ENCODE measurements around the gene ABCC11.

ABCC11 gene

GRCh38 chr16:48125888-48126287 is 121.5 kb downstream of the ABCC11 start:
- no peak for DNase-seq

- no peak for DNase-seq
Measured at GRCh38 chr16:48124266-48124665, 123.1 kb downstream of the ABCC11 start.

GRCh38 chr16:48123104-48123788 is 124.1 kb downstream of the ABCC11 start:
- peak; percentile 79 for DNase-seq

DNA sequence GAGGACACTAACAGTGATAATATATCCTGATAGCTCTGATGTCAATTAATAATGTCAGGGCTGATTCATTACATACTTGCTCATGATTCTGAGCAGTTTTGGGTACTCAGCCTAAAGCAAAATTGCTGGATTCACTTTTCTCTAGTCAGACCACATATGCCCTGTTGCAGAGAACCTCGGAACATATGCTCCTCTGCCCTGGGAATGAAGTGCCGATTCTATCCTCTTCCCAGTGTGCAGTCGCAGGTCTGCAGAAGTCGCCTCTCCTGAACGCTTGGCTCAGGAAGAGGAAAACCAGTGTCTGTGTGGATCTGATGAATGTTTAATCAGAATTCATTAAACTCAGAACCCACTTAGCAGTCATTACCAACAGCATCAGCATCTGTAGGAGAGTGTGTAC is 126.1 kb downstream of the ABCC11 start:
- DNase-seq, result no peak

DNA sequence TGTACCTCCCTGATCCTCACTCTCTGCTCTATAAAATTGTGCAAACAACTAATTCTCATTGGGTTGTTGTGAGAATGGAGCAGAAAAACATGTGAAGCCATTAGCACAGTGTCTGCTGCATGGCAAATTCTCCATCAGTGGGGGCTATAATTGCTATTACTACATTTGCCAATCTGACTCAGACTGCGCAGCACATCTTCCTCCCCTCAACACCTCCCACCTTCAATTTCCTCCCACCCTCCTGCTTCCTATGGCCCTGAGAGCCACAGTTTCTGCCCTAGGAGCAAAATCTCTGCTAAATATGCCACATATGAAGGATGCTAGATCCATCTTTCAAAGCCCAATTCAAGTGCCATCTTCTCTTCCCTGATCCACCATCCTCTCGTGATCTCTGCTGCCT is 128.5 kb downstream of the ABCC11 start:
- no peak for DNase-seq

- DNase-seq, result peak; percentile 43
Measured at GRCh38 chr16:48117217-48118105, 129.9 kb downstream of the ABCC11 start.

Measured in suppressor macrophage treated with lipopolysaccharide for 4 hours (primary cell).